Measurements from ENCODE around the gene CYP27B1. TPM values are rescaled to one million over a fixed set of nuclear protein-coding genes. Genes with fewer than 3 reads are reported as not detected.

CYP27B1 gene
- total RNA-seq, 2 experiments from 2014 or later, result 6.9 to 7.1 TPM

DNA sequence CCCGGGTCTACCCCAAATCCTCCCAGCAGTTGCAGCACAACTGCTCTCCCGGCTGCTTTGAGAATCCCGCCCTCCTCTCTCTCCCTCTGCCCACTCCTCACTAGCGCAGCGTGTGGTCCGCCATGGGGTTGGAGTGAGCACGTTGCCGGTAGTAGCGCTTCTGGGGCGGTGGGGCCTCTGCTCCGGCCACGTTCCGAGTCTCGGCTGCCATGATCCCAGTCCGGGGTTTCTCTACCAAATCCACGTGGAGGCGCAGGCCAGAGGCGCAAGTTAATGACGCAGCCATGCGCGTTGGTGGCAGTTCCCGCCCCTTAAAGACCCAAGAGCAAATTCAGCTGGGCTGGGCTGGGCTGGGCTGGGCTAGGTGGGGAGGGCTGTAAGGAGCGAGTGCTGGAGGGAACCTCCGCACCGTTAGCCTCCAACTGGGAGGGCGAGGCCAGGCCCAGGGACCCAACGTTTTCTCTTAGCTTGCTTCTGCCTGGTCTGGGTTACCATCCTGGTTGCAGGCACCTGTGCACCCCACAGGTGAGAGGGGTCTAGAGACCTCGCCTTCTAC lies 5.1 kb upstream of the CYP27B1 start, which contains the start of gene METTL1:
TSS of gene METTL1 (minus strand) at position 233 of the 556 bp plus-strand sequence. CDS start at position 211, 22 bp downstream.
- POLR2A ChIA-PET, result interaction anchor here (0.7 to 1.3 kb wide), 7 partner anchors 9 to 130 kb away, joined by 3 to 5 read pairs (median 4); partner anchors contain the start of gene TSFM
- peak within 1 kb of the TSS; percentile 83 for H3K4me2 ChIP-seq (ENCODE audit: low read length)
- no peaks in the 10 kb centered on the region for H3K9me2 ChIP-seq (ENCODE audit: insufficient read depth, low read length)
- CTCF ChIA-PET (ENCODE audit: unreplicated experiment), result interaction anchor here (0.5 to 0.7 kb wide), 4 partner anchors 12 to 249 kb away, joined by 3 to 10 read pairs (median 3); no protein-coding TSS in a partner anchor
- peaks cover 12% of the 10 kb centered on the region; the same call in 1 of the 2 replicates for H3K79me2 ChIP-seq (ENCODE audit: insufficient read depth, low read depth, low read length)
- H3K9me3 ChIP-seq (ENCODE audit: low read length), result no peaks in the 10 kb centered on the region
- H3K36me3 ChIP-seq (ENCODE audit: insufficient read depth, low read length), result peaks cover 32% of the 10 kb centered on the region
- H4K20me1 ChIP-seq (ENCODE audit: insufficient read depth, low read length), result no peaks in the 10 kb centered on the region
- peak; percentile 96 for DNase-seq (ENCODE audit: low spot score)
- no TSS peak for BruUV-seq (replicated peaks)
- H2AFZ ChIP-seq (ENCODE audit: low read length), result peak within 1 kb of the TSS; percentile 94
- TF ChIP-seq, protein P1, sequence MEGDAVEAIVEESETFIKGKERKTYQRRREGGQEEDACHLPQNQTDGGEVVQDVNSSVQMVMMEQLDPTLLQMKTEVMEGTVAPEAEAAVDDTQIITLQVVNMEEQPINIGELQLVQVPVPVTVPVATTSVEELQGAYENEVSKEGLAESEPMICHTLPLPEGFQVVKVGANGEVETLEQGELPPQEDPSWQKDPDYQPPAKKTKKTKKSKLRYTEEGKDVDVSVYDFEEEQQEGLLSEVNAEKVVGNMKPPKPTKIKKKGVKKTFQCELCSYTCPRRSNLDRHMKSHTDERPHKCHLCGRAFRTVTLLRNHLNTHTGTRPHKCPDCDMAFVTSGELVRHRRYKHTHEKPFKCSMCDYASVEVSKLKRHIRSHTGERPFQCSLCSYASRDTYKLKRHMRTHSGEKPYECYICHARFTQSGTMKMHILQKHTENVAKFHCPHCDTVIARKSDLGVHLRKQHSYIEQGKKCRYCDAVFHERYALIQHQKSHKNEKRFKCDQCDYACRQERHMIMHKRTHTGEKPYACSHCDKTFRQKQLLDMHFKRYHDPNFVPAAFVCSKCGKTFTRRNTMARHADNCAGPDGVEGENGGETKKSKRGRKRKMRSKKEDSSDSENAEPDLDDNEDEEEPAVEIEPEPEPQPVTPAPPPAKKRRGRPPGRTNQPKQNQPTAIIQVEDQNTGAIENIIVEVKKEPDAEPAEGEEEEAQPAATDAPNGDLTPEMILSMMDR (conservative IDR thresholded peaks at IDR 0.05; ENCODE audit: low read length), result no peak
- TF ChIP-seq EZH2phosphoT487 (IDR thresholded peaks at IDR 0.05; ENCODE audit: borderline replicate concordance, low read depth, low read length), result no peak
- H3K27ac ChIP-seq (ENCODE audit: low read depth, low read length, poor library complexity, severe bottlenecking), result peak within 1 kb of the TSS; percentile 70
- H3K4me3 ChIP-seq (ENCODE audit: low read depth, low read length, poor library complexity, severe bottlenecking), result peak within 1 kb of the TSS; percentile 81
- H3K4me1 ChIP-seq (ENCODE audit: insufficient read depth, low read length, poor library complexity, severe bottlenecking), result peaks cover 25% of the 10 kb centered on the region
- intact Hi-C loops (cut with micrococcal nuclease; ENCODE audit: unreplicated experiment), result no loop called here

DNA sequence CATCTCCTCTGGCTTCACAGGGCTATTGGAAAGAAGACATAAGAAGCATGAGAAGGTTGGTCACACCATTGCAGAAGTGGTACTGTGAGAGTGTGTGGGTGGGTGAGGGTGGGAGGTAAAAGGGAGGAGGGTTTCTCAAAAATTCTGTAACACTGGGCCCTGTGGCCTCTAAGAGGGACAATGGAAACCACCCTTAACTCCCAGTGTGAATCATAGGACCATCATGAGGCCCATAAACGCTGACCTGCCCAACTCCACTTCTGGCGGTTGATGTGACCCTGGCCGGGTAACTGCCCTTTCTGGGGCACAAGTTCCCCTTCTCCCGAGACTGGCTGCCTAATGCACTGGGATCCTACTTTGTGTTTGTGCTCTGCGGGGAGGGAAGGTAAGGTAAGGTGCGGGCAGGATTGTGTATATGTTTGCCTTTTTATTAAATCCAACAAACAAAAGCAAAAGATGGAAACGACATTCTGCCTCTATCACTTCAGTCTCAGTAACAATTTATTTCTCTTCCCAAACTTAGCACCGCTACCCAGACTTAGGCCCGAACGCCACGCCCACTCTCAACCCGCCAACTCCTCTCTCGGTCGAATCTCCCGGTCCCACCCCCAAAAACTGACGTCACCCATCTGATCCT lies 4.5 kb upstream of the CYP27B1 start:
- BruUV-seq (replicated peaks), result TSS peak; percentile 66
- Histone ChIP-seq H2AFZ (ENCODE audit: low read length) (peak overlapping the region; percentile 94; the same call in 1 of the 2 replicates), H4K20me1 (ENCODE audit: insufficient read depth, low read length) (no peaks in the 10 kb centered on the region), H3K4me3 (ENCODE audit: low read depth, low read length, poor library complexity, severe bottlenecking) (peak overlapping the region; percentile 81), H3K27ac (ENCODE audit: low read depth, low read length, poor library complexity, severe bottlenecking) (peak overlapping the region; percentile 70), H3K4me2 (ENCODE audit: low read length) (peak overlapping the region; percentile 83), H3K4me1 (ENCODE audit: insufficient read depth, low read length, poor library complexity, severe bottlenecking) (peaks cover 25% of the 10 kb centered on the region), H3K9me3 (ENCODE audit: low read length) (no peaks in the 10 kb centered on the region), H3K79me2 (ENCODE audit: insufficient read depth, low read depth, low read length) (peaks cover 12% of the 10 kb centered on the region; the same call in 1 of the 2 replicates), H3K36me3 (ENCODE audit: insufficient read depth, low read length) (peaks cover 32% of the 10 kb centered on the region), H3K9me2 (ENCODE audit: insufficient read depth, low read length) (no peaks in the 10 kb centered on the region)
- DNase-seq (ENCODE audit: low spot score), result peak; percentile 92
- TF ChIP-seq EZH2phosphoT487 (IDR thresholded peaks at IDR 0.05; ENCODE audit: borderline replicate concordance, low read depth, low read length), result no peak
- TF ChIP-seq, protein P1 (conservative IDR thresholded peaks at IDR 0.05; ENCODE audit: low read length), result no peak
- POLR2A ChIA-PET, result interaction anchor here (0.5 to 1.3 kb wide), 6 partner anchors 10 to 131 kb away, joined by 3 to 5 read pairs (median 3); partner anchors contain the start of genes CDK4 and TSFM
- intact Hi-C loops (cut with micrococcal nuclease; ENCODE audit: unreplicated experiment), result no loop called here
- CTCF ChIA-PET (ENCODE audit: unreplicated experiment), result interaction anchor here (0.5 to 0.7 kb wide), 2 partner anchors 66 to 128 kb away, joined by 3 read pairs; no protein-coding TSS in a partner anchor
